Stimulated activated CD4-positive, alpha-beta T cell treated with anti-CD3 and anti-CD28 coated beads, TNF-alpha, amount 100 ng/mL, for 1 hour (primary cell): Measurements from ENCODE around the gene NOP10.
"Not testable (repeated sequence)": the region's sequence is repeated elsewhere in the genome, so short reads cannot be mapped to it uniquely, and the experiment has no call there.

Source experiments
- DNase-seq, 3 donors: peaks; one replicate each; pipeline ENCODE4 v3.0.0-alpha.2; 2020; ENCODE audit warnings: low read depth in 3 of 3, low spot score in 1 of 3

Gene NOP10

DNA sequence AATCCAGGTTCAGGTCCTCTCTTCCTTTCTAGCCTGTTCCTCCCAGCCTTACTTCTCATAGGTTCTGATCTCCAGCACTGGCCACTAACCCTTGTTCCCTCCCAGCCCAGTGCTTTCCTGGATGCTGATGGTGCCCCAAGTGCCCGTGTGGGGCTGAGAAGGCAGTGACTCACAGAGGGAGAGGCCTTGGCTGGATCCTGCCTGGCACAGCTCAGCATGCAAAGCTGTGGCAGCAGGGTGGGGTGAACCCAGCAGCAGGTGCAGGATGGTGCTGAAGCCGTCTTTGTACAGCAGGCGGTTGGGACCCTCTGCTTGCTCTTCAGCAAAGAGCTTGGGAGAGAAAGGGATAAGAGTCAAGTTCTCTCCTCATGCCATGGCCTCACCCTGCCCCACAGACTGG lies 16.5 kb upstream of the NOP10 start:
- no peak for DNase-seq

DNA sequence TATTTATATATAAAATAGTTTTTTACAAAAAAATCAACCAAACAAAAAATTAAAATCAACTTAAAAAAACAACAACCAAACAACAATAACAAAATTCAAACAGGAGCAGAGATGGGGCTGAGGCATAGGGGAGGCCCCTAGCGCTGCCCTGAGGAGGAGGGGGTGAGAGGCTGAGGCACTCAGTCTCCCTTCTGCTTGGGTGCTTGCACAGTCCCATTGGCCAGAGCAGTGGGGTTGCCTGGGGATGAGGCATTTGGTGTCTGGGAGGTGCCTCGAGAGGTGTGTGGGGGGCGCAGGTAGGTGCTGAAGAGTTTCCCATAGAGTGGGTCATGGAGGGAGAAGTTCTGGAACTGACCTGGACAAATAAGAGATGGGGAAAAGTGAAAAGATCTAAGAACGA lies 16.0 kb upstream of the NOP10 start:
- DNase-seq, result no peak

DNA sequence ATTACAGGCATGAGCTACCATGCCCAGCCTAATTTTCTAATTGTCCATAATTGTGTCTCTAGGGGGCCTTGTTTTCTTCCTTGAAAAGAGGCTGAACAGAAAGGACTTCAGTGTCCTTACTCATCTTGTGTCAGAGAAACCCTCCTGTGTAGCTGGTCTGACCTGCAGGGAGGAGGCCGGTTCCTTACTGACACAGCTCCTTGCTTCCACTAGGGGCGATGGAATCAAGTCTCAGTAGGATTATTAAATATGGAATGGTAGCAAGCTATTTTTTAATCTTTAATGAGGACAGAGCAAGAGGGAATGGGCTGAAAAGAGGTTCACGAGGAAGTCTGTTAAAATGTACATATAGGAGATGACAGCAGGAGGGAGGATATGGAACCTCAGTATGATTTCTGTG lies 15.4 kb upstream of the NOP10 start:
- DNase-seq, result no peak

DNA sequence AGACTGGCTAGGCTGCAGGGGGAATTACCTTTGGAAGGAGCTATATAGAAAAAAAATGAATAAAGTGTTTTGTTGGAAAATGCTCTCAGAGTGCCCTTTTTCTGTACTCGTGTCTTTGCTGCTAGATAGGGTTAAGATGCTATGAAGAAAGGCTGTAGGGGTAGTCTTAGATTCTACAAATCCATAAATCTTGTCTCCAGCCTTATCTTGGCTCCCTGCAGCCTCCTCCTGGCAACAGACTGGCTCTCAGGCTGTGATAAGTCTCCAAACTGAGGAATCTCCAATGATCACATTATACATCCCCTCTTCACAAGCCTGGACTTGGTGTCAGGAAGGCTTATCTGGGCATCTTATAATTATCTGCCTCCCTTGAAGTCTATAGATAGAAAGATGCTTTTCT lies 14.7 kb upstream of the NOP10 start:
- DNase-seq, result no peak

DNA sequence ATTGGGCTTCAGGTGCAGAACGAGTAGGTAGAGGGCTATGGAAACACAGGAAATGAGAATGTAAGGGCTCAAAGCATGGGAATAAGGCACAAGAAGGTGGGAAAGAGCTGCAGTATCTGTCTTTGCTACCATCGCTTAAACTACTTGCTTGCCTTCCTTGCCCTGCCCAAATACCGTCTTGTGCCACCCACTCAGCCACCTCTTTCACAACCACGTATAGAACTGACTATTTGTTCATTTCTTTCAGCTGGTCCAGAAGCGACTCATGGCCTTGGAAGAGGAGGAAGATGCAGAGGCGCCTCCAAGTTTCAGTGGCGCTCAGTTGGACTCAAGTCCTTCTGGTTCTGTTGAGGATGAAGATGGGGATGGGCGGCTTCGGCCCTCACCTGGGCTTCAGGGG lies 12.3 kb upstream of the NOP10 start:
- DNase-seq, result no peak

DNA sequence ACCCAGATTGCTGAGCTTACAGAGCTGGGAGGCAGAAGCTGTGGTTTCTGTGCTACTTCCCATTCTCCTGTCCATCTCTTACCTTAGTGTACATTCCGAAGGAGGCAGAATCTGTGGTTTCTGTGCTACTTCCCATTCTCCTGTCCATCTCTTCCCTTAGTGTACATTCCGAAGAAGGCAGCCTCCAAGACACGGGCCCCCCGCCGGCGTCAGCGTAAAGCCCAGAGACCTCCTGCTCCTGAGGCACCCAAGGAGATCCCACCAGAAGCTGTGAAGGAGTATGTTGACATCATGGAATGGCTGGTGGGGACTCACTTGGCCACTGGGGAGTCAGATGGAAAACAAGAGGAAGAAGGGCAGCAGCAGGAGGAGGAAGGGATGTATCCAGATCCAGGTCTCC lies 11.3 kb upstream of the NOP10 start:
- no peak for DNase-seq

DNA sequence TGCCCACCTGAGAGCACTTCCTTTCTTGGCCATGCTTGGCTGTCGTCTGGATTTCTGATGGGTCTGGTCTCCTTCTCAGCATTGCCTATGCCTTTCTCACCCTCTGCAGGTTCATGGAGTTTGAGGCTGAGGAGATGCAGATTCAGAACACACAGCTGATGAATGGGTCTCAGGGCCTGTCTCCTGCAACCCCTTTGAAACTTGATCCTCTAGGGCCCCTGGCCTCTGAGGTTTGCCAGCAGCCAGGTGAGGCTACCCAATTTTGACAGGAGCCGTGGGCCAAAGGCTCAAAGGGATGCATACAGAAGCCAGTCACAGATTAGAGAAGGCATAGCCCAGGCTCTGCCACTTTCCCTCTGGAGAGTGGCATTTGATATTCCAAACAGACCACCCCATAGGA lies 10.7 kb upstream of the NOP10 start:
- no peak for DNase-seq

DNA sequence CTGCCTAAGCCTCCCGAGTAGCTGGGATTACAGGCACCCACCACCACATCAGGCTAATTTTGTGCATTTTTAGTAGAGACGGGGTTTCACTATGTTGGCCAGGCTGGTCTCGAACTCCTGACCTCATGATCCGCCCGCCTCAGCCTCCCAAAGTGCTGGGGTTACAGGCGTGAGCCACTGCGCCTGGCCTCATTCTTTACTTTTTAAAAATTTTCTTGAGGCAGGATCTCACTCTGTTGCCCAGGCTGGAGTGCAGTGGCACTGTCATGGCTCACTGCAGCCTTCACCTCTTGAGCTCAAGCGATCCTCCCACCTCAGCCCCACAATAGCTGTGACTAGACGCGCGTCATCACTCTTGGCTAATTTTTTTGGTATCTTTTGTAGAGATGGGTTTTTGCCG lies 10.1 kb upstream of the NOP10 start:
- DNase-seq, result not testable (repeated sequence)

DNA sequence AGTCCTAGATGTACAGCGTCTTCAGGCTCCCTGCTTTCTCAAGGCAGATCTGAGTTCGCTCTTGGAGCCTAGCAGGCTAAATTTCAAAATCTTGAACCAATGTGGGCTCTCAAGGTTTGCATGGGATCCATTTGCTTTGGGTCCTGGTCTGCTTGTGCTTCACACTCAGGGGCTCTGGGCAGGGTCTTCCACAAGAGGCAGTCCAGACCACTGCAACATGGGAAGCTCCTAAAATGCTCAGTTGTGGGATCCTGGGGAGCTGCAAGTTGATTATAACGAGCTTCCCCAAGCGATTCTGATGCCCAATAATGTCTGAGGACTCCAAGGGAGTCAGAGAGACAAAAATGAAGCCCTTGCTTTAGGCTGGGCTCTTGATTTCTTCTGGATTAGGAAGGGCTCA lies 6.8 kb upstream of the NOP10 start:
- DNase-seq, result no peak

DNA sequence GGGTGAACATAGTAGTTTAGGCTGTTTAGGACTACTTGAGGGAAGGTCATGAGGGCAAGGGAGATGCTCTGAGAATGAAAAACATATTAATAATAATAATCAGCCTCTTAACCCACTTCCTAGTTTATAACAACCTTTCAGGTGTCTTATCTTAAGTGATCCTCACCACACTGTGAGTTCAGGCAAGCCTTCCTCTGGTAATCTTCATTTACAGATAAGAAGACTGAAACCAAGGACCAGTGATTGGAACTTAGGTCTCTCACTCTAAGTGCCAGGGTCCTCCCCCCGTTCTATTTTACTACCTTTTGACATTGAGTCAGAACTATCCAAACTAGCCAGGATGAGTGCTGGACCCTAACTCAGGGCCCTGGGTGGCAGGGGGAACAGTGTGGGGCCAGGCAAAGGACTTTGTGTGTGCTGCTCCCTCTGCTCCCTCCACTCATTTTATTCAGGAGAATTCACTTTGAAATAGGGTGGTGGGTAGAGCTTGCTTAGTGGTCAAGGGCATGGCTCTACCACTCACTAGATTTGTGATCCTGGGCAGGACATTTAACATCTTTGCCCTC lies 5.9 kb upstream of the NOP10 start:
- no peak for DNase-seq

DNA sequence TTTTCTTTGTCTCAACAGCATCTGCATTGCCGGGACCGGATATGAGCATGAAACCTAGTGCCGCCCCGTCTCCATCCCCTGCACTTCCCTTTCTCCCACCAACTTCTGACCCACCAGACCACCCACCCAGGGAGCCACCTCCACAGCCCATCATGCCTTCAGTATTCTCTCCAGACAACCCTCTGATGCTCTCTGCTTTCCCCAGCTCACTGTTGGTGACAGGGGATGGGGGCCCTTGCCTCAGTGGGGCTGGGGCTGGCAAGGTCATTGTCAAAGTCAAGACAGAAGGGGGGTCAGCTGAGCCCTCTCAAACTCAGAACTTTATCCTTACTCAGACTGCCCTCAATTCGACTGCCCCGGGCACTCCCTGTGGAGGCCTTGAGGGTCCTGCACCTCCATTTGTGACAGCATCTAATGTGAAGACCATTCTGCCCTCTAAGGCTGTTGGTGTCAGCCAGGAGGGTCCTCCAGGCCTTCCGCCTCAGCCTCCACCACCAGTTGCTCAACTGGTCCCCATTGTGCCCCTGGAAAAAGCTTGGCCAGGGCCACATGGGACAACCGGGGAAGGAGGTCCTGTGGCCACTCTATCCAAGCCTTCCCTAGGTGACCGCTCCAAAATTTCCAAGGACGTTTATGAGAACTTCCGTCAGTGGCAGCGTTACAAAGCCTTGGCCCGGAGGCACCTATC lies 5.2 kb upstream of the NOP10 start:
- no peak for DNase-seq

DNA sequence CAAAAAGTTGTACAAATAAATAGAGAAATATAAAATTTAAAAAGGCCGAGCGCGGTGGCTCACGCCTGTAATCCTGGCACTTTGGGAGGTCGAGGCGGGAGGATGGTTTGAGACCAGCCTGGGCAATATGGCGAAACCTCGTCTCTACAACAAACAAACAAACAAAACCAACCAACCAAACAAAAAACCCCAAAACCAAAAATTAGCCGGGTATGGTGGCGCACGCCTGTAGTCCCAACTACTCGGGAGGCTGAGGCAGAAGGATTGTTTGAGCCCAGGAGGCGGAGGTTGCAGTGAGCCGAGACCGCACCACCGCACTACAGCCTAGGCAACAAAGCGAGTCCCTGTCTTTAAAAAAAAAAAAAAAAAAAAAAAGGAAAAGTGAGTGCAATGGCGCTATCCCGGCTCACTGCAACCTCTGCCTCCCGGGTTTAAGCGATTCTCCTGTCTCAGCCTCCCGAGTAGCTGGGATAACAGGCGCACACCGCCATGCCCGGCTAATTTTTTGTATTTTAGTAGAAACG lies 661 bp downstream of the NOP10 start:
- DNase-seq, result not testable (repeated sequence)

DNA sequence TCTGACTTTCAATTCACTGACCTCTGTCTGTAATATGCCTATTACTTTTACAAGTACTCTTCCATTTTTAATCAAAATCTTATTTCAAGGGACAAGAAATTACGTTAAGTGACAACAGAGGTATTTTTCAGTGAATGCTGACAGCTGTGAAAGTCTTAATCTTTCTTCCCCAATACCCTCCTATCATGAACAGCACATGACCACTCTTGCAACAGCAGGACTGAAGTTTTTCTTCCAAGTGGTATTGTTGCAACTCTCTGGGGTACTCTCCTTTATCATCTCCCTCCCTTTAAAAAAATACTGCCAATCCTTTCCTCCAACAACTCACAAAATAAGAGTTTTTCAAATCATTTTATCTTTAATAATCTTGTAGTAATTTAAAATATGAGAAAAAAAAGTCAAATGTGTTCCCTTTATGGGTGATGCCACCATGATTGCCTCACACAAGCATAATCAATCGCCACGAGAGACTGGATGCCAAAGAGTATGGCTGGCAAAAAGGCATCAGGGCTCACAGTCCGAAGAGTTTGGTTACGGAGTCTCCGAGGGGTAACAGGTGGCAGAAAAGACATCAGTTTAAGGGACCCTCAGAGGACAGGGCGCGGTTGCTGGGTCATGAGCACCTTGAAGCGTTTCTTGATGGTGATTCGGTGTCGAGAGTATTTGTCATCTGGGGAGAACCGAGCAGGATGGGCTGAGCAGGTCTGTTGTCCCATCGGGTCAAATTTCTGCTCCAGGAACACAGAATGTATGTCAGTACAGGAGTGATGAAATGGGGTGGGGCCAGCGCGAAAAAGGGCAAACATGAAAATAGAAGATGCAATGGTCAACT lies 1.3 kb downstream of the NOP10 start:
- no peak for DNase-seq

DNA sequence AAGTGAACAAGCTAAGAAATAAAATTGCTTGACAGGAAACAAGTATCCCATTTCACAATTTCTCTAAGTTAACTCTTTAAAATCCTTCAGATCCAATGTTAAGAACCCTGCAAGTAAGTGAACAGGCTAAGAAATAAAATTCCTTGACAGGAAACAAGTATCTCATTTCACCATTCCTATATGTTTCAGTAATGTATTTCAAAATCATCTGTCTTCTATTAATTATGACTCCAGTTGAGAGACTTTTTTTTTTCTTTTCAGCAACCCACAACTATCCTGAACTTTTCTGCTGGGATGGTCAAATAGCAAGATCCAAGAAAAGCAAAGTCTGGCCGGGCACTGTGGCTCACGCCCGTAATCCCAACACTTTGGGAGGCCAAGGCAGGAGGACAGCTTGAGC lies 3.0 kb downstream of the NOP10 start:
- DNase-seq, result no peak

DNA sequence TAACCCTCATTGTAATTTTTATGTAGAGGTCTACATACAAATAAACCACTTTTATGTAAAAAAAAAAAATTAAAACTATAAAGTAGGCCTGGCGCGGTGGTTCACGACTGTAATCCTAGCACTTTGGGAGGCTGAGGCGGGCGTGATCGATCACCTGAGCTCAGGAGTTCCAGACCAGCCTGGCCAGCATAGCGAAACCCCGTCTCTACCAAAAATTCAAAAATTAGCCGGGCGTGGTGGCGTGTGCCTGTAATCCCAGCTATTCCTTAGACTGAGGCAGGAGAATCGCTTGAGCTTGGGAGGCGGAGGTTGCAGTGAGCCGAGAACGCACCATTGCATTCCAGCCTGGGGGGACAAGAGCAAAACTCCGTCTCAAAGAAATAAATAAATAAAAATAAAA lies 4.6 kb downstream of the NOP10 start:
- DNase-seq, result no peak

DNA sequence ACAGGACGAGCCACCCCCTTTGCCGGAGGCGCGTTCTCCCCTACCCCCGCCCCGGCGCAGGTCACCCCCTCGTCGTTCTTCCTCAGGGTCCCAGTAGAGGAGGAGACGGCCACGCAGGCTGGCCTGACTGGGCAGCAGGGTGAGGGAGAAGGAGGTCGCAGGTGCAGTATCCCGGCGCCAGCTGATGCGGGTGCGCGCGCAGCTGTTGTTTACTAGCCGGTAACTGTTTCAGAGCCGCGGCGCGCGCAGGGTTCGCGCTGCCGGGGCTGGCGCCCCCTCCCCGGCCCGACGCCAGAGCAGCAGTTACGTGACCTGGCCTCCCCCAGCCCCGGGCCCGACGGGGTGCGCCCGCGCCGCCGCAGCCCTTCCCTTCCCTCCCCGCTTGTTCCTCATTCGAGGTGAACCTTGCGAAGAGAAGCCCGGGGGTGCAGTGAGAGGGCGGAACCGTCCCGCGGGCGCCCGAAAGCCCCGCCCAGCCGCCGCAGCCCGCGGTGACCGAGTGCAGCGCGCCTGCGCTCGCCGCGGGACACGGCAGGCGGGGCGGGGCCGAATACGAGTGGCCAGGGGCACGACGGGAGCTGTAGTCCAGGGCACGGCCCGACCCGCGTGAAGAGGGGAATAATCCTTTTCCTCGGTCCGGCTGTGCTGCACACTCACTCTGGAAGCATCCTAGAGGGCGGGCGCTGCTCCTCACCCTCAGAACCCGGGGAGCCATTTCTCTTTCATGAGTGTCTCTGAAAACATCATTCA lies 5.2 kb downstream of the NOP10 start, which contains the start of gene SLC12A6:
SLC12A6 (minus strand) TSS at position 225 of the 750 bp plus-strand sequence. CDS start 1,101 bp downstream, outside the sequence.
- DNase-seq, result peak; percentile 71 to 85 (median 79)

DNA sequence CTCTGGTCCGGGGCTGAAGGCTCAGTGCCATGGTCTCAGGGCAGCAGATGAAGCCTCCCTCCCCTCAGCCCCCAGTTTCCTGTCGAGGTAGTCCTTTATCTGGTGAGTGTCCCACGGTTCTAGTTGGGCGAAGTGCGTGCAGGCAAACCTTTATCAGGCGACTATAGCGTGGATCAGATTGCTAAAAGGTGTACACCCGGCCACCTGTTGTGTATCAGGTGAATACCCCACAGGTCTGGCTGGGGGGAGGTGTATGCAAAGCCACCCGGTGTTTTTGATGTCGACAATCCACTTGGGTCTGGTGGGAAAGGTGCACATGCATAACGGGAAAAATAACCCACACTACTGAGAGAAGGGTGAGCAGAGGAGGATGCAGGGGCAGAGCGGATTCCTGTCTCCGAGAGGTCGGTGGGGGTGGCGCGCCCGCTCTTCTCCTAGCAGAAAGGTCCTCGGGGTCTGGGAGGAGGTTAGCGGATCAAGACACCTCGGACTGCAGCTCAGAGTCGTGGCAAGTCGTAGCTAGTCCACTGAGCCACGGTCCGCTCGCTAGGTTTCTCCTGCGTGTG lies 5.9 kb downstream of the NOP10 start:
- no peak for DNase-seq

DNA sequence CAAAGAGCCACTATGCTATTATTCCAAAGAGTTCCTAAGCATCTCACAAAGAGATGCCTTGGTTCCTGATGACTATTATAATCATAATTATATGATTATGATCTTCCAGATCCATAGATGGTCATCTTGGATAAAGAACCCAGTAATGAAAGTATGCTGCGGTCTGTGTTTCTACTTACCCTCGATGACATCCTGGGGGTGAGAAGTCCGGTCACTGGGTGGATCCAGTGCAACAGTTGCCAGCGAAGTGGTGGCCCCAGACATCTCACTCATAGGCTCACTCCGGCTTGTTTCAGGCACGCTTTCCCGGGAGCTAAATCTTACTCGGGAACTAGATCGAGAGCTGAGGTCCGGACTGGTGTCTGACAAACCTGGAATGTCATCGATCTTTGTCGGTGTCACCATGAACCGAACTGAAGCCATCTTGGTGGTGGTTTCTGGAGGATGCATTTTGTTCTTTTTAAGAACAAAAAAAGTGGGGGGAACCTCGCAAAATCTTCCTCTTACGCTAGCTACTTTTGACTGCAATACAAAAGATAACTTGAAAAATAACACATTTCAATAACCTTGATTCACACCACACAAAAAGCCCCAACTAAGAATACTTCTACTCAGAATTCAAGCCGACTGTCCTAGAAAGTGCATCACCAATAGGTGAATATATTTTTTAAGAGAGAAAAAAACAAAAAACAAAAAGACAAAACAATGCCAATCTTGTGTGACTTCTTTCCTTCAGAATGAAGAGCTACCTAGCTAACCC lies 6.5 kb downstream of the NOP10 start:
- no peak for DNase-seq

DNA sequence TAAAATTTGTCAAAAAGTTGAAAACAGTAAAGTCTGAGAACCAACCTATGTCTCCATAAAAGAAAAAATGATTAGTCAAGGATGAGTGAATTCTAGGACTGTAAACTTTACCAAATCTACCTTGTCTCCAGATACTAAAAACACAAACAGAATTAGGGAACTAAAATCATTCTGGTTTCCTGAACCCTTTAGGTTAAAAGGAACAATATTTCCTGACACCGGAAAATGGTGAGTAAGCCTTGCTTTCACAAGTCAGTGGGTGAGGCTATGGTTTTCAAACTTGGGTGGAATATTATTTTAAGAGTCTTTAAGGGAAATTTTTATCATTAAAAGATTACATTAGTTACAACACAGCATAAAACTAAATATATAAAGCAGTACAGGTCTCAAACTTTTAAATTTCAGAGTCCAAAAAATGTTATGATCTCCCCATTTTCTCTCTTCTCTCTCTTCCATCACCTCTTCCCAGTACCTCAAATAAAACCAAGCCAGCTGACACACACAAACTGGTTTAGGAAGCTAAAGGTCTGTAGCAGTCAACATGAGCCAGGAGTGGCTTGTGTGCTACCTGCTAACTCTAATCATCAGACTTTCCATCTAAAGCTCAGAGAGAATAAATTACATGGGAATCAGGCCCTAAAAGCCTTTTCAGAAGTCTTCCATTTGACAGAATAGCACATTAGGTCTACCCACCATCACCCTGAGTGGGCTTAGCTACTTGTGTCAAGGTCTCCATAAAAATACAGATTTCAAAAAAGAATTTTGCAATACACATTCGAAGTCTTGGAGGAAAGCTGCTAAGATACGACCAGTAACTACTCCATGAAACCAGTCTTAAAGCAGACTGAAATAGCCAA lies 7.5 kb downstream of the NOP10 start:
- no peak for DNase-seq
